GM04503 (cell line): ENCODE measurements around the gene GPANK1.

Experiments used
- DNase-seq: peaks from one replicate; pipeline ENCODE4 v3.0.0-alpha.2; 2012; ENCODE audit warnings: low read depth

The GPANK1 gene

GRCh38 chr6:31639449-31639861, 25.3 kb downstream of the GPANK1 start:
- no peak for DNase-seq

- no peak for DNase-seq
These were observed 25.8 kb downstream of the GPANK1 start for GRCh38 chr6:31639043-31639442.

- no peak for DNase-seq
These were observed 27.9 kb downstream of the GPANK1 start for GRCh38 chr6:31636698-31637596.

- no peak for DNase-seq
These were observed 29.7 kb downstream of the GPANK1 start for GRCh38 chr6:31634969-31635575.

- no peak for DNase-seq
These were observed 30.7 kb downstream of the GPANK1 start for GRCh38 chr6:31634131-31634530.

- DNase-seq = no peak
These were observed 31.4 kb downstream of the GPANK1 start for GRCh38 chr6:31633447-31633846.

- no peak for DNase-seq
These were observed 32.4 kb downstream of the GPANK1 start for GRCh38 chr6:31632279-31632946.

- DNase-seq = no peak
These were observed 33.0 kb downstream of the GPANK1 start for GRCh38 chr6:31631681-31632278.

- DNase-seq = no peak
These were observed 33.6 kb downstream of the GPANK1 start for GRCh38 chr6:31631209-31631608.

GRCh38 chr6:31630177-31630934, 34.4 kb downstream of the GPANK1 start:
- no peak for DNase-seq

- DNase-seq = no peak
These were observed 35.8 kb downstream of the GPANK1 start for GRCh38 chr6:31629014-31629413.

GRCh38 chr6:31627690-31628287, 37.0 kb downstream of the GPANK1 start:
- DNase-seq = no peak

GRCh38 chr6:31626952-31627351, 37.8 kb downstream of the GPANK1 start:
- no peak for DNase-seq

- DNase-seq = no peak
These were observed 40.7 kb downstream of the GPANK1 start for GRCh38 chr6:31624070-31624469.

- DNase-seq = no peak
These were observed 42.1 kb downstream of the GPANK1 start for GRCh38 chr6:31622684-31623091.

- DNase-seq = no peak
These were observed 42.8 kb downstream of the GPANK1 start for GRCh38 chr6:31621991-31622390.

GRCh38 chr6:31621320-31621939, 43.4 kb downstream of the GPANK1 start:
- DNase-seq = no peak

- DNase-seq = no peak
These were observed 44.0 kb downstream of the GPANK1 start, which contains the start of gene PRRC2A for GRCh38 chr6:31620586-31621319. TSS of gene PRRC2A (plus strand) at chr6:31620715. CDS start at chr6:31622790, 2,075 bp downstream.

GRCh38 chr6:31619805-31620585, 44.8 kb downstream of the GPANK1 start:
- peak; percentile 96 for DNase-seq
